Measurements from ENCODE around the gene EIF4G1. TPM values are rescaled to one million over a fixed set of nuclear protein-coding genes. Genes with fewer than 3 reads are reported as not detected.
A peak's percentile ranks its signal among the peaks of the same experiment; 100 is the strongest.

Gene EIF4G1
- total and polyA plus RNA-seq, 2 of the 4 experiments (the other 2 are of a cell fraction): 225 to 274 TPM

Small RNA genes lying within 50 kb of the gene (microRNA-seq; reads per million reads assigned to microRNA genes)
- 2,112 reads per million, percentile 95 among the genes with 10 or more reads in this experiment for gene SNORD66 (ENCODE audit: insufficient read depth, insufficient read length)

Small RNA genes lying within 50 kb of the gene (small RNA-seq; reads per million reads assigned to genes)
- 101 to 3,521 (median 750) reads per million in 5 experiments for gene SNORD66

Other genes starting within 250 kb of the EIF4G1 start
- gene HTR3E, start 217.5 kb upstream of the EIF4G1 start, total RNA-seq (2012; rRNA removed): not detected in 2 replicates
- not detected in 2 replicates for gene HTR3E, start 217.5 kb upstream of the EIF4G1 start, polyA plus RNA-seq (2012; rRNA removed)
- 32.5 and 37.6 TPM in 2 replicates for gene EIF2B5, start 179.2 kb upstream of the EIF4G1 start, total RNA-seq (2012; rRNA removed)
- 29.5 and 31.7 TPM in 2 replicates for gene EIF2B5, start 179.2 kb upstream of the EIF4G1 start, polyA plus RNA-seq (2012; rRNA removed)
- 23.3 and 24.2 TPM in 2 replicates for gene DVL3, start 159.2 kb upstream of the EIF4G1 start, total RNA-seq (2012; rRNA removed)
- gene DVL3, start 159.2 kb upstream of the EIF4G1 start, polyA plus RNA-seq (2012; rRNA removed): 40.4 and 41.2 TPM in 2 replicates
- 855 and 876 TPM in 2 replicates for gene AP2M1, start 139.8 kb upstream of the EIF4G1 start, total RNA-seq (2012; rRNA removed)
- 1,065 and 1,068 TPM in 2 replicates for gene AP2M1, start 139.8 kb upstream of the EIF4G1 start, polyA plus RNA-seq (2012; rRNA removed)
- 35.0 and 36.9 TPM in 2 replicates for gene ABCF3, start 128.4 kb upstream of the EIF4G1 start, total RNA-seq (2012; rRNA removed)
- gene ABCF3, start 128.4 kb upstream of the EIF4G1 start, polyA plus RNA-seq (2012; rRNA removed): 58.3 and 59.2 TPM in 2 replicates
- not detected in 2 replicates for gene VWA5B2, start 85.0 kb upstream of the EIF4G1 start, total RNA-seq (2012; rRNA removed)
- gene VWA5B2, start 85.0 kb upstream of the EIF4G1 start, polyA plus RNA-seq (2012; rRNA removed): not detected in 2 replicates
- gene ALG3, start 65.6 kb upstream of the EIF4G1 start, total RNA-seq (2012; rRNA removed): 19.2 and 19.5 TPM in 2 replicates
- gene ALG3, start 65.6 kb upstream of the EIF4G1 start, polyA plus RNA-seq (2012; rRNA removed): 52.6 and 55.5 TPM in 2 replicates
- gene EEF1AKMT4, start 64.9 kb upstream of the EIF4G1 start, total RNA-seq (2012; rRNA removed): 2.8 and 2.9 TPM in 2 replicates
- 3.6 and 5.3 TPM in 2 replicates for gene EEF1AKMT4, start 64.9 kb upstream of the EIF4G1 start, polyA plus RNA-seq (2012; rRNA removed)
- gene CAMK2N2, start 53.1 kb upstream of the EIF4G1 start, total RNA-seq (2012; rRNA removed): not detected in 2 replicates
- gene CAMK2N2, start 53.1 kb upstream of the EIF4G1 start, polyA plus RNA-seq (2012; rRNA removed): 0.29 and 0.34 TPM in 2 replicates
- gene ECE2, start 38.6 kb upstream of the EIF4G1 start, total RNA-seq (2012; rRNA removed): not detected in 2 replicates
- gene ECE2, start 38.6 kb upstream of the EIF4G1 start, polyA plus RNA-seq (2012; rRNA removed): not detected in 2 replicates
- 697 and 872 TPM in 2 replicates for gene PSMD2, start 15.4 kb upstream of the EIF4G1 start, total RNA-seq (2012; rRNA removed)
- 474 and 514 TPM in 2 replicates for gene PSMD2, start 15.4 kb upstream of the EIF4G1 start, polyA plus RNA-seq (2012; rRNA removed)
- gene FAM131A, start 23.0 kb downstream of the EIF4G1 start, total RNA-seq (2012; rRNA removed): 9.7 and 10.8 TPM in 2 replicates
- 16.5 and 19.5 TPM in 2 replicates for gene FAM131A, start 23.0 kb downstream of the EIF4G1 start, polyA plus RNA-seq (2012; rRNA removed)
- gene CLCN2, start 47.0 kb downstream of the EIF4G1 start, total RNA-seq (2012; rRNA removed): 1.9 and 2.9 TPM in 2 replicates
- 5.7 and 5.8 TPM in 2 replicates for gene CLCN2, start 47.0 kb downstream of the EIF4G1 start, polyA plus RNA-seq (2012; rRNA removed)
- 47.7 and 132 TPM in 2 replicates for gene POLR2H, start 47.1 kb downstream of the EIF4G1 start, total RNA-seq (2012; rRNA removed)
- gene POLR2H, start 47.1 kb downstream of the EIF4G1 start, polyA plus RNA-seq (2012; rRNA removed): 103 and 130 TPM in 2 replicates
- gene THPO, start 63.6 kb downstream of the EIF4G1 start, total RNA-seq (2012; rRNA removed): not detected in 2 replicates
- gene THPO, start 63.6 kb downstream of the EIF4G1 start, polyA plus RNA-seq (2012; rRNA removed): not detected in 2 replicates
- gene CHRD, start 65.4 kb downstream of the EIF4G1 start, total RNA-seq (2012; rRNA removed): under 0.01 TPM in 1 of 2 replicates, not detected in the other
- 0.09 TPM in 2 replicates for gene CHRD, start 65.4 kb downstream of the EIF4G1 start, polyA plus RNA-seq (2012; rRNA removed)
- gene EPHB3, start 247.2 kb downstream of the EIF4G1 start, total RNA-seq (2012; rRNA removed): 0.72 and 0.83 TPM in 2 replicates
- 2.2 and 2.9 TPM in 2 replicates for gene EPHB3, start 247.2 kb downstream of the EIF4G1 start, polyA plus RNA-seq (2012; rRNA removed)

Measured in IMR-90 (cell line).